GM12872 (cell line): ENCODE data around the gene CENPF.

Source experiments
- TF ChIP-seq, protein P1 (sequence below): IDR thresholded peaks from 3 replicates; pipeline ENCODE4 v1.5.1; 2011; ENCODE audit warnings: low read depth, mild to moderate bottlenecking, low read length, moderate library complexity; ENCODE audit not compliant: insufficient read depth

The CENPF gene, protein sequence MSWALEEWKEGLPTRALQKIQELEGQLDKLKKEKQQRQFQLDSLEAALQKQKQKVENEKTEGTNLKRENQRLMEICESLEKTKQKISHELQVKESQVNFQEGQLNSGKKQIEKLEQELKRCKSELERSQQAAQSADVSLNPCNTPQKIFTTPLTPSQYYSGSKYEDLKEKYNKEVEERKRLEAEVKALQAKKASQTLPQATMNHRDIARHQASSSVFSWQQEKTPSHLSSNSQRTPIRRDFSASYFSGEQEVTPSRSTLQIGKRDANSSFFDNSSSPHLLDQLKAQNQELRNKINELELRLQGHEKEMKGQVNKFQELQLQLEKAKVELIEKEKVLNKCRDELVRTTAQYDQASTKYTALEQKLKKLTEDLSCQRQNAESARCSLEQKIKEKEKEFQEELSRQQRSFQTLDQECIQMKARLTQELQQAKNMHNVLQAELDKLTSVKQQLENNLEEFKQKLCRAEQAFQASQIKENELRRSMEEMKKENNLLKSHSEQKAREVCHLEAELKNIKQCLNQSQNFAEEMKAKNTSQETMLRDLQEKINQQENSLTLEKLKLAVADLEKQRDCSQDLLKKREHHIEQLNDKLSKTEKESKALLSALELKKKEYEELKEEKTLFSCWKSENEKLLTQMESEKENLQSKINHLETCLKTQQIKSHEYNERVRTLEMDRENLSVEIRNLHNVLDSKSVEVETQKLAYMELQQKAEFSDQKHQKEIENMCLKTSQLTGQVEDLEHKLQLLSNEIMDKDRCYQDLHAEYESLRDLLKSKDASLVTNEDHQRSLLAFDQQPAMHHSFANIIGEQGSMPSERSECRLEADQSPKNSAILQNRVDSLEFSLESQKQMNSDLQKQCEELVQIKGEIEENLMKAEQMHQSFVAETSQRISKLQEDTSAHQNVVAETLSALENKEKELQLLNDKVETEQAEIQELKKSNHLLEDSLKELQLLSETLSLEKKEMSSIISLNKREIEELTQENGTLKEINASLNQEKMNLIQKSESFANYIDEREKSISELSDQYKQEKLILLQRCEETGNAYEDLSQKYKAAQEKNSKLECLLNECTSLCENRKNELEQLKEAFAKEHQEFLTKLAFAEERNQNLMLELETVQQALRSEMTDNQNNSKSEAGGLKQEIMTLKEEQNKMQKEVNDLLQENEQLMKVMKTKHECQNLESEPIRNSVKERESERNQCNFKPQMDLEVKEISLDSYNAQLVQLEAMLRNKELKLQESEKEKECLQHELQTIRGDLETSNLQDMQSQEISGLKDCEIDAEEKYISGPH (N-terminal part only)

DNA sequence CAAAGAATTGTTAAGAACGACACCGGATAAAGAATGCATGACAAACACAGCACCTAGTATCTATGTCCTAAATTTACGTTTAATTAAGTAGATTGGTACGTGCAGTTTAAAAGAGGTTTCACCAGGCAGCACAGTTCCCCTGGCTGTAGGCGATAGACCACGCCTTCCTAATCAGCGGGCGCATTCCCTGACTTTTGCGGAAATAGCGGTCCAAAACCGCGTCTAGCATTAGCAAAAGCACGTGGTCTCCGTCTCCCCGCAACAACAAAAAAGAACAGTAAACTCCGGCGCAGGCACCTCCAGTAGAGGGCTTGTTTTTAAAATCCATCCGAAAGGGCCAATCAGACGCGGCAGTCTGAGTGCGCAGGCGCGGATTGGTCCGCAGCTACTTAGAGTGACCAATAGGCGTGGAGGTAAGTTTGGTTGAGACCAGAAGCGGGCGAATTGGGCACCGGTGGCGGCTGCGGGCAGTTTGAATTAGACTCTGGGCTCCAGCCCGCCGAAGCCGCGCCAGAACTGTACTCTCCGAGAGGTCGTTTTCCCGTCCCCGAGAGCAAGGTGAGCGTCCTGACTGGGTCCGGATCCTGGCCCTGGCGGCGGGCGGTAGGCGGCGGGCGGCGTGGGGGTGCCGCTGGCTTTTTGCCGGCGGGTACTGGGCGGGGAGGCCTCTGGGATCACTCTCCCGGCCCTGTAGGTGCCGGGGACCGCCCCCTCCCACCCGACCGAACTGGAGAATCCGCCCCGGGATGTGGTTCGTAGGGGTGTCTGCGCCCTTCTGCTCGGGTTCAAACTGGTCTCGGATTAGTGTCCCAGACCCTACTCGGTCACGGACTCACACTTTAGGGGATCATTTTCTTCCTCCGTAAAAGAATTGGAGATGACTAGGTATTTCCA is at the start of gene CENPF:
TSS of gene CENPF (plus strand) at position 432 of the 894 bp plus-strand sequence. CDS start 10,560 bp downstream, outside the sequence.
- TF ChIP-seq, protein P1, sequence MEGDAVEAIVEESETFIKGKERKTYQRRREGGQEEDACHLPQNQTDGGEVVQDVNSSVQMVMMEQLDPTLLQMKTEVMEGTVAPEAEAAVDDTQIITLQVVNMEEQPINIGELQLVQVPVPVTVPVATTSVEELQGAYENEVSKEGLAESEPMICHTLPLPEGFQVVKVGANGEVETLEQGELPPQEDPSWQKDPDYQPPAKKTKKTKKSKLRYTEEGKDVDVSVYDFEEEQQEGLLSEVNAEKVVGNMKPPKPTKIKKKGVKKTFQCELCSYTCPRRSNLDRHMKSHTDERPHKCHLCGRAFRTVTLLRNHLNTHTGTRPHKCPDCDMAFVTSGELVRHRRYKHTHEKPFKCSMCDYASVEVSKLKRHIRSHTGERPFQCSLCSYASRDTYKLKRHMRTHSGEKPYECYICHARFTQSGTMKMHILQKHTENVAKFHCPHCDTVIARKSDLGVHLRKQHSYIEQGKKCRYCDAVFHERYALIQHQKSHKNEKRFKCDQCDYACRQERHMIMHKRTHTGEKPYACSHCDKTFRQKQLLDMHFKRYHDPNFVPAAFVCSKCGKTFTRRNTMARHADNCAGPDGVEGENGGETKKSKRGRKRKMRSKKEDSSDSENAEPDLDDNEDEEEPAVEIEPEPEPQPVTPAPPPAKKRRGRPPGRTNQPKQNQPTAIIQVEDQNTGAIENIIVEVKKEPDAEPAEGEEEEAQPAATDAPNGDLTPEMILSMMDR = peak; percentile 33; the same call in 1 of the 3 replicates

DNA sequence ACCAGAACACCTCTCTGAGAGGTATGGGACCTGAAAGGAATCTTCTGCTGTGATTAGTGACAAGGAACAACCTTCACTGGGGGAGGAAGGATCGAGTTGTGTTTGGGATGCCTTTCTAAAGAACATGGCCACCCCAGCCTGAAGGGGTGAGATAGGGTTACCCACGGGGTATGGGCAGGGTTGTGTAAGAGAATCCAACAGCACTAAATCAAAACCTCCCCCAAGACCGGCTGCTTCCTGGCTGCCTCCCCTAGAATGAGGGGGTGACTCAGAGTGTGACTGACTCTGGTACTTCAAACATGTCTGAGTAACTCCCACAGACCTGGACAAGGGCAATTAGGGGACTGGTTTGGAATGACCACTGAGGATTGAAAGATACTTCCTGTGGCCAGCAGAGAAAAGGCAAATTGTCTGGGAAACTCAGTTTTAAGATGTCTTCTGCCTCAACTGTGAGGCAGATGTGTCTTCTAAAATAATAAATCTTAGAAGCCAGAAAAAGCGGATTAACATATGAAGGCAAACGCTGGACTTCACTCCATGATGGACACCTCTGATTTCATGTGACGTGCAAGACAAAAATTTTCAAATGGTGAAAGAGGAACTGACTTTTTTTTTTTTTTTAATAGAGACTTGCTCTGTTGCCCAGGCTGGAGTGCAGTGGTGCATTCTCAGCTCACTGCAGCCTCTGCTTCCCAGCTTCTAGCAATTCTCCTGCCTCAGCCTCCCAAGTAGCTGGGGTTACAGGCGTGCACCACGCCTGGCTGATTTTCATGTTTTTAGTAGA is 44.9 kb upstream of the CENPF start:
- TF ChIP-seq, protein P1 = no peak

DNA sequence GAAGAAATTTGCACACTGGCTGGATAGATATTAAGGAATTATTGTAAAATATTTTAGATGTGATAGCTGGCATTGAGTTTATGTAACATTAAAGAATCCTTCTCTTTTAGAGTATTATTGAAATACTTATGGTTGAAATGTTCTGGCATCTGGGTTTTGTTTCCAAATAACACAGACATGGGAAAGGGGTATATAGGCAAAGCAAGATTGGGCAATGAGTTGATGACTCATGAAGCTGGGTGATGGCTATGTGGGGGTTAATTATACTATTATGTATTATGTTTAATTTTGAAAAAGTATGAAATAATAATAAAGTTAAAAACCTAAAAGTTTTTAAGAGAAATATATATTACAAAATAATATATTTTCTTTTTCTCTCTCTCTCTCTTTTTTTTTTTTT is 39.1 kb upstream of the CENPF start:
- TF ChIP-seq, protein P1 = no peak

DNA sequence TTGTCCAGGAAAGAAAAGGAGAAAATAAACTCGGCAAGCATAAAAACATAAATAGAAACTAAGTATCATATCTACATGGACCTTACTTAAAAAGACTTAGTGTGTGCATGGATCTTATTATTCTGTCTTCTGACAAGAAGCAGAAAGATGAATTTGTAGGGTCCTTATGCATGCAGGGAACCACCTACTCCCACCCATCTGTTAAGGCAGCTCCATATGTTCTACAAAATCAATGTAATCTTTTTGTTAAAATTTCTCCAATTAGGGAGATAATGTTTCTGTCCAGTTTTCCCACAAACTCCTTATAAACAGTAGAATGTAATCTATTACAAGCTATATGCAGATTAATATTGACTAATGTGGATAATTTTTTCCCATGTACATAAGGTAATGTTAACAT is 37.7 kb upstream of the CENPF start:
- TF ChIP-seq, protein P1 = no peak

DNA sequence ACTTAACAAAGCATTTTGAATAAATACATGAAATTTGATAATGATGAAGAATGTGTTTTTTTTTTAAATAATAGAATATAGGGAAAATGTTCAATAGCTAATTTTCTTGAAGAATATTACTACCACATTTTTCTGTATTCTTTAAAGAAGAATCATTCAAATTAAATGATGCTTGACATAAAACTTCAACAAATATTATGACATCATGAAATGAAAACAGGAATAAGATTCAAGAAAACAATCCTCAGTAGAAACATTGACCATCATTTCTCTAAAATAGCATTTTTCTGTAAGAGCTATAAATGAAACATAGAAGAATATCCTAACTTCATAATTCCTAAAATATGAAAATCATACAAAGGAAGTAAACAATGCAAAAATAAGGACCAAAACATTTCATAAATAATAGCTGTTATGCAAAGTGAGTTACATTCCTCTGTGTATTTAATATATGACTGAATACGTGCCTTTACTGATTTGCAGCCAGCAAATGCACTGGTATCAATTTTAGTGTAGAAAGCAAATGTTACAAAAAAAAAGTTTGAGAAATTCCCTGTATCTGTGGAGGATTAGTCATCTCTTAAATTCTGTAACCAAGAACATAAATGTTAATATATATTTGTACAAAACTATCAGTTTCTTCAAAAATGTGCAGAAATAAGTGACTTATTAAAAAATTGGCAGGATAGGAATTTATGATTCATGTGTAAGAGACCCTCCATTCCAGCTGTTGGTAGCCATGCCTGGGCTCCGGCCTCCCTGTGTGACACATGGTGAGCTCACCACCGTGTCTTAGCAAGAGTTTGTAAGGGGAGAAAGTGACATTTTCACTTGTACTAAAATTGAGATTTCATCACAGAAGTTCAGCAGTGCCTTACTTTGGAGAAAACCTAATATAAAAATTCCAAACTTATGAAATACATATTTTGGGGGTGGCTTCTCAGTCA is 36.6 kb upstream of the CENPF start:
- TF ChIP-seq, protein P1 = no peak
